AG10803 (cell line): ENCODE measurements around the gene SSTR4.

Experiments used
- DNase-seq: peaks from one replicate; pipeline ENCODE4 v3.0.0; 2010; ENCODE audit warnings: low read depth
- H3K4me3 ChIP-seq: 2 replicates; pipeline ENCODE4 v1.5.1; 2011; ENCODE audit warnings: mild to moderate bottlenecking, low read length, control low read depth
- CTCF ChIP-seq: conservative IDR thresholded peaks from 2 replicates; pipeline ENCODE4 v1.5.1; 2011; ENCODE audit warnings: mild to moderate bottlenecking, low read length, control low read depth, inconsistent platforms

SSTR4 gene

GRCh38 chr20:23039885-23040508, 4.9 kb downstream of the SSTR4 start:
- no peak for DNase-seq
- no peak overlapping the region for H3K4me3 ChIP-seq
- no peak for TF ChIP-seq CTCF

- H3K4me3 ChIP-seq, result no peak overlapping the region
- DNase-seq, result no peak
- TF ChIP-seq CTCF, result no peak
Observed at GRCh38 chr20:23042270-23042669, 7.2 kb downstream of the SSTR4 start.

- no peak for DNase-seq
- no peak for TF ChIP-seq CTCF
Observed at GRCh38 chr20:23043376-23043775, 8.3 kb downstream of the SSTR4 start.

GRCh38 chr20:23046431-23046830, 11.3 kb downstream of the SSTR4 start:
- no peak for DNase-seq
- TF ChIP-seq CTCF, result no peak
- H3K4me3 ChIP-seq, result no peak overlapping the region

More at GRCh38 chr20:23043376-23043775, 8.3 kb downstream of the SSTR4 start:
- H3K4me3 ChIP-seq, result no peak overlapping the region

- no peak overlapping the region for H3K4me3 ChIP-seq
- no peak for DNase-seq
- no peak for TF ChIP-seq CTCF
Observed at GRCh38 chr20:23047001-23047737, 12.1 kb downstream of the SSTR4 start.

GRCh38 chr20:23047738-23048214, 12.7 kb downstream of the SSTR4 start:
- TF ChIP-seq CTCF, result no peak
- H3K4me3 ChIP-seq, result peak overlapping the region; percentile 60
- no peak for DNase-seq
